ENCODE data around the gene SDK2.
A peak's percentile ranks its signal among the peaks of the same experiment; 100 is the strongest.
"Not testable (repeated sequence)": the region's sequence is repeated elsewhere in the genome, so short reads cannot be mapped to it uniquely, and the experiment has no call there.

The SDK2 gene

DNA sequence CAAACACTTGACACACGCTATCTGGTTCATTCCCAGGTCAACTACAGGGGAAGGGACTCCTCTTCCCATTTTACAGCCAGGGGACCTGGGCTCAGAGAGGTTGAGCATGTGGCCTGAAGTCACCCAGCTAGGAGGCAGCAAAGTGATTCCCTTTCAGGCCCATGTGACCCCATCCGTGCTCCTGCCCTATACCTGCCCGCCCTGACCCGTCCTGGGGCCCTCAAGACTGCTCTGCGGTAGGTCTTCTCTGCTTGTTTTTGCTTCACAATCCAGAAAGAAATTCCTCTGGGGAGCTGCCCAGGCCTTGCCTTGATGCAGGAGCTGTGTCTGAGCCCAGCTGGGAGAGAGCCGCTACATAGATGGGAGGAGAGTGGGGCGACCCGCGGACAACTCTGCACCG lies 161.4 kb downstream of the SDK2 start:
- no peak for DNase-seq
- in situ Hi-C loops (cut with HindIII; ENCODE audit: low pct_ligation_motif_present, low pct_unique_long_range_greater_than_20kb, low sequenced_read_pairs), result no loop called here

DNA sequence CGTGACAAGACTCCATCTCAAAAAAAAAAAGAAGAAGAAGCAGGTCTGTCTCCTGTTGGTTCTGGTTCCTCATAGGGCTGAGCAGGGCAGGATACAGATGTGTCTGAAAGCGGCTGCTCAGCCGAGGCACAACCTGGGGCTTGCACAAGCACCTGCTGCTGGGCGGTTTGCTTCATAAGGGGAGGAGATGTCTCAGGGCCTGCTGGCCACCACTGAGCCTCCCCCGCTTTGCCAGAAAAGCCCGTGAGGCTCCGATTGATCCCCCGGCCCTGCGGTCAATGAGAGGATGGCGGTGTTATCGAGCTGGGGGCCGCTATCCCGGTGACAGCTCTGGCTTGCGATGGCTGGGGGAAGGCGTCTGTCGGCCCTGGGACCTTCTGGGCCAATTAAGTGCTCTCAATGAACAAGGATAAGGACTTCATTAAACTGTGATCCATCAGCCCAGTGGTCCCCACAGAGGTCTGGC lies 162.0 kb downstream of the SDK2 start:
- in situ Hi-C loops (cut with HindIII; ENCODE audit: low pct_ligation_motif_present, low pct_unique_long_range_greater_than_20kb, low sequenced_read_pairs), result no loop called here
- DNase-seq, result no peak

DNA sequence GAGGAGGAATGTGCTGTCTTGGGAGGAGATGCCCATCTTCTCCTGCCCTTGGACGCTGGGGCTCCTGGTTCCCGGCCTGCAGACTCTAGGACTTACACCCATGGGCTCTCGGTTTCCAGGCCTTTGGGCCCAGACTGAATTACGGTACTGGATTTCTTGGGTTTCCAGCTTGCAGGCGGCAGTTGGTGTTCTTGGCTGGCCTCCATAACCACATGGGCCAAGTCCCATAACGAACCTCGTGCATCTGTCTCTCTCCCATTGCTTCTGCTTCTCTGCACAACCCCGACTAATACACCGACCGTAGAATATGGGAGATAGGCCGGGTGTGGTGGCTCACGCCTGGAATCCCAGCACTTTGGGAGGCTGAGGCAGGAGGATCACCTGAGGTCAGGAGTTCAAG lies 162.6 kb downstream of the SDK2 start:
- DNase-seq, result no peak
- in situ Hi-C loops (cut with HindIII; ENCODE audit: low pct_ligation_motif_present, low pct_unique_long_range_greater_than_20kb, low sequenced_read_pairs), result no loop called here

DNA sequence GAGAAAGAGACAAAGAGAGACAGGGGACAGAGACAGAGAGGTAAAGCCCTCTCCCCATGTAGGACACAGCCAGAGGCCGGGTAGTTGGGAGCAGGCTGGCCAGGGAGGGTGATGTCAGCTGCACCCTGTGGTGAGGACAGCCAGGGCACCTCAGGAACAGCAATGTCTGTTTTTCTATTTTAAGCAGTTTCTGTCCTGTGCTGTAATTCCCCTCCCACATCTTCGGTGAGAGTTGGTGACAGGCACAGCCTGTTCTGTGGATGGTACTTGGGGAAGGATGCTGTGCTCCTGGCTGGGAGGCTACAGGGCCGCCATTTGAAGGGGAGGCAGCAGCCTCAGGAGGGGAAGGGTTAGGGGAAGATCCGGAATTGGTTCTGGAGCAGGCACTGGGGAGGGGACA lies 163.5 kb downstream of the SDK2 start:
- in situ Hi-C loops (cut with HindIII; ENCODE audit: low pct_ligation_motif_present, low pct_unique_long_range_greater_than_20kb, low sequenced_read_pairs), result no loop called here
- no peak for DNase-seq

DNA sequence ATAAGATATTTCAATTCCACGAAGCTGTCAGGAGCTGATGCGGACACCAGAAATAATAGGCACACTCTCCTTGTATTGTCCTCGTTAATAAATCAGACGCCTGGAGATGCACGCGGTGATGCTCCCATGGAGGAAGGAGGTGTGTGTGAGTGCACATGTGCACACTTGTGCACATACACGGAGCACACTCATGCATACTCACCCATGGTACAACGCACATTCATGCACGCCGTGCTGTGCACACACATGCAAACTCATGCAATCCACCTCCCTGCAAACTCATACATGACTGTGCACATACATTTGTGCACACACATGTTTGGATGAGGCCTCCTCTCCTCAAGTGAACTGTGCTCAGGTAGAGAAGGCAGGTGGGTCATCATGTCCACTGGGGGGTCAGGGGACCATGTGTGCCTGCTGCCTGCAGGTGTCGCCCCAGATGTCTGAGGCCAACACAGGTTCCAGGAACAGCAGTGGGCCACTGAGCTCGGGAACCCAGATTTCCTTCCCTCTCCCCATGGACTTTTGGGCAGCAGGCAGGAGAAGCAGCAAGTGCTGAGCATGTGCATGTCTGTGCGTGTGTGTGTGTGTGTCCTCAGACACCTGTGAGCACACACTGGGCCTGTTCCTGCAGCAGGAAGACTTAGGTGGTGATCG lies 165.3 kb downstream of the SDK2 start:
- no peak for DNase-seq
- in situ Hi-C loops (cut with HindIII; ENCODE audit: low pct_ligation_motif_present, low pct_unique_long_range_greater_than_20kb, low sequenced_read_pairs), result no loop called here

DNA sequence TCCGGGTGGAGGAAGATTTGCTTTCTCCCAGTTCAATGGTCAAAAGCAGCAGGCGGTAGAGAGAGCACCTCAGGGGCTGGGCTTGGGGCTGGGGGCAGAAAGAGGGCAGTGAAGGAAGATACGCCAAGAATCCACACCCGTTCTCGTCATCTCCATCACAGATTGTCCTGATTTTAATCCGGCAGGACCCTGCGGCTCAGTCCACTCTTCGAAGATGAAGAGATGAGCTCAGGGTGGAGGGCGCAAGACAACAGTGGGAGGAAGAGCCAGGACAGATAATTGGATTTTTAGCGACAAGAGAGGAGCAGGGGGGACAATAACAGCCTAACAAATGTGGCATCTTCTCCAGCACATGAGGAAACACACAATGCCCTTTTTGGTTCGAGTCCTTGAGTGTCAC lies 165.9 kb downstream of the SDK2 start:
- no peak for DNase-seq
- in situ Hi-C loops (cut with HindIII; ENCODE audit: low pct_ligation_motif_present, low pct_unique_long_range_greater_than_20kb, low sequenced_read_pairs), result no loop called here

DNA sequence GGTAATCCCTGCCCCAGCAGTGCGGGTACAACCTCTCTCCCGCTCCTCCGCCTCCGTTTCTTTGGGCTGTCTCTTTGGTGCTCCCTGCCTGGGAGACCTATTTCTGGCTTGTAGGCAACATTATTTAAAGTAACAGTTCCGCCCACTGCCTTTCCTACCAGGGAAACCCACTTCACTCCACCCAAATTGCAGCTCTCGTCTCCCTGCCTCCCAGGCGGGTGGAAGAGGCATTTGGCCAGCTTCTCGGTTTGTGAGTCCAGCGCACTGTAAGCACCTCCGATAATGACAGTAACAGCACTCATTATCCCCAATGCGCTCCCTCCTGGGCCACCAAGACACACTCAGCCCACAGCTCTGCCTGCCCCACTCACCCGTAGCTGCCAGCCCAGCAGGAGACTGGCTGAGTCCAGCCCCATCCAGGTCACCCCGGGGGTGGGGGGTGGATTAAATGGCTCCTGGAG lies 167.3 kb downstream of the SDK2 start:
- in situ Hi-C loops (cut with HindIII; ENCODE audit: low pct_ligation_motif_present, low pct_unique_long_range_greater_than_20kb, low sequenced_read_pairs), result no loop called here
- DNase-seq, result no peak

DNA sequence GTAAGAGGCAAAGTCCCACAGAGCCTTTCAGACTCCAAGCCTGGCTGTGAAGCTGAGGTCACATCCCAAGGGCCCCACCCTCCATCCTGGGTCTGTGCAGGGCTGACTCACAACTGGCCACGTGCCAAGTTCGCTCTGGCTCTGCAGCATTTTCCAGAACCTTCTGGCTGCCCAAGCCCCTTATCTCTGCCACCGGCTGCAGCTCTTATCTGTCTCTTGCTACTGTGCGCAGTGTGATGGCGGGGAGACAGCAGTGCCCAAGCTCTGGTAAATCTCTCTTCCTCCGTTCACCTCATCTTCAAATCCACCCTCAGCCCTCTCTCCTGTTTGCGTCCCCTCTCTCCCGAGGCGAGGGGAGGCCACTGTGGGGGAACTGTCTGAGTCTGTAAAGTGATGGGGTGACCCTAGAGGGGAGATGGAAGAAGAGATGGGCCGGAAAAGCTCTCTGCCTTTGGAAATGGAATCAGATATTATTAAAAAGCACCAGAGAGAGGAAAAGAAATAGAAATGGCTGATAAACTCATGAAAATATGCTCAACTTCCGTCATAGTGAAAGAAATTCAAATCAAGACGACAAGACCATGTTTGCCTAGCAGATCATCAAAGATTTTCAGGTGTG lies 169.8 kb downstream of the SDK2 start:
- in situ Hi-C loops (cut with HindIII; ENCODE audit: low pct_ligation_motif_present, low pct_unique_long_range_greater_than_20kb, low sequenced_read_pairs), result no loop called here
- peak; percentile 39 for DNase-seq

DNA sequence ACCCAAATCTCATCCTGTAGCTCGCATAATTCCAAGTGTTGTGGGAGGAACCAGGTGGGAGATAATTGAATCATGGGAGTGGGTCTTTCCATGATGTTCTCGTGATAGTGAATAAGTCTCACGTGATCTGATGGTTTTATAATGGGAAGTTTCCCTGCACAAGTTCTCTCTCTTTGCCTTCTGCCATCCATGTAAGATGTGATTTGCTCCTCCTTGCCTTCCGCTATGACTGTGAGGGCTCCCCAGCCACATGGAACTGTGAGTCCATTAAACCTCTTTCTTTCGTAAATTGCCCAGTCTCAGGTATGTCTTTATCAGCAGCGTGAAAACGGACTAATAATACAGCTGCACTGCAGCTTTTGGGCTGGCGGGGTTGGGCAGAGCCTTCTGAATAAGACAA lies 171.5 kb downstream of the SDK2 start:
- DNase-seq; in situ Hi-C loops (cut with HindIII; ENCODE audit: low pct_ligation_motif_present, low pct_unique_long_range_greater_than_20kb, low sequenced_read_pairs): not testable (repeated sequence)

DNA sequence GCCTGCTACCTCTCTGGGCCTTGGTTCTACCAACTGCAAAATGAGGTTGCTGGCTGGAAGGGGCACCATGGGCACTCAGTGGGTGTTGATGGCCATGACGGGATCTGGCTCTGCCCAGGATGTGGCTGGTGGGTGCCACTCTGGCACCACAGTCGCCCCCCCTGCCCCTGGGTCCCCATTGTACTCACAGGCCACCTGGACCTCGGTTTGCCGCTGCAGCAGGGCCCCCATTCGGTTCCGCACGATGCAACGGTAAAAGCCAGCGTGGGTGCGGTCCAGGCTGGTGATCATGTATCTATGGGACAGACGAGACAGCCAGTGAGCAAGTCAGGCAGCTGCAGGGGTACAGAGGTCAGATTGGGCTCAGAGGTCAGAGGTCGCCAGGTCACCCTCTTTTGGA lies 172.3 kb downstream of the SDK2 start:
- in situ Hi-C loops (cut with HindIII; ENCODE audit: low pct_ligation_motif_present, low pct_unique_long_range_greater_than_20kb, low sequenced_read_pairs), result no loop called here
- no peak for DNase-seq

DNA sequence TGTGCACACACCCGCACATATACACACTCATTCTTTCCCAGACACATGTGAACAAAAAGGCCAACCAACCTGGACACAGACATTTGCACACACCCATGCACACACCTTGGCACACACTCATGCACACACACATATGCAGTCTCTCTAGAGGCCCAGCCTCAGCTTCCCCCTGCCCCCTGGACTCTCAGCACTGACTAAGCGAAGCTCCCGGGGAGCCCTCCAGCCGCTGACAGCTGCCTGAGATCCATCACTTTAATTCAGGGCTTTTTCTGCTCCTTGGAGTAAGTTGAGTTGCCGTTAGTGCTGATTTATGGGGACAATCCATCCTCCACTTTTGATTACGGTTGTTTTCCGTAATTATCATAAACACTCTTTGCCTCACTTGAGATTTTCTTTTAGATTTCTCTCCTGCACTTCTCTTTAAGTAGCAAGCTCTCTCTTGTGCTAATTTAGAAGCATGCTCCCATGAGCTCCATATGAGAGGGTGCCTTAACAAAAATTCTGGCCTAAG lies 173.9 kb downstream of the SDK2 start:
- in situ Hi-C loops (cut with HindIII; ENCODE audit: low pct_ligation_motif_present, low pct_unique_long_range_greater_than_20kb, low sequenced_read_pairs), result no loop called here
- no peak for DNase-seq

DNA sequence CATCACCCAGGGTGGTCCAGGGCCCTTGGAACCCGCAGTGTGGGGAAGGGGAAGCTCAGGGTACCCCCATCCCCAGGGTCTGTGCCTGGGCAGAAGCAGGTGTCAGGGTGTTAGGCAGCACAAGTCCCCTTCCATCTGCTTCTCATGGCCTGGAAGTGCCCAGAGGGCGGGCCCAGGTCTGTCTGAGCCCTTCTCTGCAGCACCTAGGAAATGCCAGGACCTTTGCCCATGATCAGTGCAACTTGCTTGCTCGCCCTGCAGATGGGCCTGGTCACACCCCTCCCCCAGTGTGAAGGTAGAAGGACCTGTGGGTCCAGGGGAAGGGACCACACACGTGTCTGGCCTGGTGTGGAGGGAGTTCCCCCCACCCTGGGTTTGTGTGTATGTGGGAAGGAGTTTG lies 174.9 kb downstream of the SDK2 start:
- no peak for DNase-seq
- in situ Hi-C loops (cut with HindIII; ENCODE audit: low pct_ligation_motif_present, low pct_unique_long_range_greater_than_20kb, low sequenced_read_pairs), result no loop called here

DNA sequence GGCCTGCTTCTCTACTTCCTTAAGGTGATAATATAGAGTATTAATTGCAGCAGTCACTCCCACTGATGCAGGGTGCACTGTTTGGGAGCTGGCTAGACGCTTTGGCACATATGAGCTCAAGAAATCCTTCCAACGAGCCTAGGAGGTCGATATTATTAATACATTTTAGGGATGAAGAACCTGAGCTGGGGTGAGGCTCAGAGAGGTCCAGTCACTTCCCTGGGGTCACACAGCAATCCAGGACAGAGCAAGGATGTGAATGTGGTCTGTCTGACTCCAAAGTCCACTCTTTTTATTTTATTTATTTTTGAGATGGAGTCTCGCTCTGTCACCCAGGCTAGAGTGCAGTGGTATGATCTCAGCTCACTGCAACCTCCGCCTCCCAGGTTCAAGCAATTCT lies 176.0 kb downstream of the SDK2 start:
- in situ Hi-C loops (cut with HindIII; ENCODE audit: low pct_ligation_motif_present, low pct_unique_long_range_greater_than_20kb, low sequenced_read_pairs), result no loop called here
- no peak for DNase-seq

DNA sequence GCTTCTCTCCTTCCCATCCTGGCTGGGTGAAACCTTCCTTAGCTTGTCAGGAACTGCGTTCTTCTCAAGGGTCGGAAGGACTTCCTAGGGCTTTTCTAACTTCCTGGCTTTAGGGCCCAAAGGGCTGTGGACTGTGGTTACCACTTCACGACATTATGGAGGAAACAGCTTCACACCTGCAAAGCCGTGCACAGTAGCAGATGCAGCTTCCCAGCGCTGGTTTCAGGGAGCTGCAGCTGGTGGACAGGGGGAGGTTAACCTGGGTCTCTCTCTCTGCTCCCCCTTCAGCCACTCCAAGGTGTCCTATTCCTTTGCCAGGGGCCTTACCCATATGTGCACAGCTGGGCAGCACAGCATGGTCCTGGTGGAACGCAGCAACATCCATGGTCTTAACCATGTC lies 176.6 kb downstream of the SDK2 start:
- in situ Hi-C loops (cut with HindIII; ENCODE audit: low pct_ligation_motif_present, low pct_unique_long_range_greater_than_20kb, low sequenced_read_pairs), result no loop called here
- no peak for DNase-seq

DNA sequence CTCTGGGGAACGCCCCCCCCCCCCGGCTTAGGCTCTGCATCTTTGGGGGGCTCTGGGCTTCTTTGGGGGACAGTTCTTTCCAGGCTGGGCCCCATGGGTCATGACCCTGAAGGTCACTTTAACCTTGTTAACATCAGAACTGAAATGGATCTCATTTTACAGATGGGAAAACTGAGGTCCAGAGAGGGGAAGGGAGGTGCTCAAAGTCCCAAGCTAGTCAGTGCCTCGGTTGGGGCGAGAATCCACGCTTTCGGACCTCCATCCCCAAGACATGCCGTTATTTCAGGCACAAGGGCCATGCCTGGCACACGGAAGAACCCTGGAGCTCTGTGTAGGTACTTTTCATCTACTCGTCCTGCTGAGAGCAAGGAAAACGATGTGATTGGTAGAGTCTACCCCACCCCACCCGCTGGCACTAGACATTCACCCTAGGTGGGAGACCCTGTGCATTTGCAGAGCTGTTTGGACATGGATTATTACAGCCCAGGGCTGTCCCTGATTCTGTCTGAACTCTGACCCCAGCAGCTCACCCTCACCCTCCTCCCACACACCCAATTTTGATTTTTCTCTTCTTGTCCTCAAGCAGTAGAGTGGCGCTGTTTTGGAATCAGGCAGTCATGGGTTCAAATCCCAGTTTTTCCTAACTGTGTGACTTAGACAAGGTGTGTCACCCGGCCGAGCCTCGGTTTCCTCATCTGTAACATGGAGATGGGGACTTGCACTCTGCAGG lies 177.4 kb downstream of the SDK2 start:
- no peak for DNase-seq
- in situ Hi-C loops (cut with HindIII; ENCODE audit: low pct_ligation_motif_present, low pct_unique_long_range_greater_than_20kb, low sequenced_read_pairs), result no loop called here

DNA sequence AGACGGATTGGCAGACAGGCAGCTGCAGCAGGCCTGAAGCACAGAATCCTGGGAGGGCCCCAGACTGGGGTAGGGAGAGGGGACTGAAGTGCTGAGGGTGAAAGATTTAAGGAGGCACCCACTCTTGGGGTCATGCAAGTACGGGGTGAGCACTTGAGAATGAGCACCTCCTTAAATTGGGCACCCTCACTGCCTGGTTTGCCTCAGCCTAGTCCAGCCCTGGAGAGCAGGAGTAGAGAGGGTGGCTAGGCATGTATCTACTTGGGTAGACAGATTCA lies 178.4 kb downstream of the SDK2 start:
- DNase-seq, result no peak
- in situ Hi-C loops (cut with HindIII; ENCODE audit: low pct_ligation_motif_present, low pct_unique_long_range_greater_than_20kb, low sequenced_read_pairs), result no loop called here

DNA sequence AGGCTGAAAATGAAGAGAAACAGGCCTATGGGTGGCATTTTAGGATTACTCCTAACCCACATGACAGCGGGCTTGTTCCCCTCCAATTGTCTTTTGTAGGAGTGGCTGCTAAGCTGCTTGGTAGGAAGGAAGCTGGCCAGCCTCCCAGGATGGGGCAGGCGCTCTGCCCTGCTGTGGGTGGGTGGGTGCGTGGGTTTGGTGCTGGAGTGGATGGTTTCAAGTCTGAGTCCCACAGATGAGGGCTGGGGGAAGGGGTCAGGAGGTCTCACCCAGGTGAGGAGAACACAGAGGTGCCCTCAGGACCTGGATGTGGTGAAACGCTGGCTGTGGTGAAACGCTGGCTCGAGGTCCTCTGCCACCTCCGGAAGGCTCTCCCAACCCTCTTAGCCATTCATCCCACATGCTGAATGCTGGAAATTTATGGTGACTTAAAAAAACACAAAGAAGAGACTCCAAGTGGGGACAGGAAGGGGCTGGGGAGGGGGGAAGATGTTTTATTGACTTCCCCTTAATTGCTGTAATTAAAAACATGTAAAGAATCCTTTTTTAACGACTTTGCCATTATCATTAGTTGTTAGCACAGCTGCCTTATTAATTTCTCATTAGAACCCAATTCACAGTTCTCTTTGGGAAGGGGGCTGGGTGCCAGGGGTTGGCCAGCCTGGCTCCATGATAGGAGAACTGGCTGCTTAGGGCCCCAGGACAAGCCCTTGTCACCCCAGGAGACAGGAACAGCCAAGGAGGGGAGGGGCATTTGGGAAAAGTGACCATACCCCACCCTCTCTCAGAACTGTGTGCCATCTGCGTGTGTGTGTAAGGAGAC lies 178.9 kb downstream of the SDK2 start:
- no peak for DNase-seq
- in situ Hi-C loops (cut with HindIII; ENCODE audit: low pct_ligation_motif_present, low pct_unique_long_range_greater_than_20kb, low sequenced_read_pairs), result no loop called here

DNA sequence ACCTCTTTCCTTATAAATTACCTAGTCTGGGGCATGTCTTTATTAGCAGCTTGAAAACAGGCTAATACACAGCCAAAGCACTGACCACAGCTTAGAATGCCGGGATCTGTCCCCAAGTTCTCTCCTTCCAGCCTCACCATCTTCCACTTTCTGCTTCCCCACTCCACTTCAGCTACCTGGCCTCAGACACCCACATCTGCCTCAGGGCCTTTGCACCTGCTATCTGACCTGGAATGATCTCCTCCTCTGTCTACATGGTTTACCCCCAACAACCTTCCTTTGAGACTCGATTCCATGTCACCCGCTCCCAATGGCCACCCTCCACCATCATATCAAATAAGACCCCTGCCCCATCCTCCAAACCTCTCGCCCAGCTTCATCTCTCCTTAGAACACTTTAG lies 179.8 kb downstream of the SDK2 start:
- in situ Hi-C loops (cut with HindIII; ENCODE audit: low pct_ligation_motif_present, low pct_unique_long_range_greater_than_20kb, low sequenced_read_pairs), result no loop called here
- no peak for DNase-seq

DNA sequence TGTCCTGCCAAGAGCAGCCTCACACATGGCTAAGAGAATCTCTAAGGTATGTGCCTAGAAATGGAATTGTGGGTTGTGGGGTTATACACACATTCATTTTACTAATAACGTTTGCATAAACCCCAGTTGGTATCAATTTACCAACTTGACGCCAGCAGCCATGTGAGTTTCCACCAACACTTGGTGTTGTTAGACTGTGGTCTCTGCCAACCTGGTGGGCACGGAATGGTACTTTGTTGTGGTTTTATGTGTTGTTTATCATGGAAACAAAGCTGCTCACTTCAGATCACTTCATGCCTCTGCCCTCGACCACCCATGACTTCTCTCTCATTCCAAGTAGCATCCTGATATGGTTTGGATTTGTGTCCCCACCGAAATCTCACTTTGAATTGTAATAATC lies 180.4 kb downstream of the SDK2 start:
- no peak for DNase-seq
- in situ Hi-C loops (cut with HindIII; ENCODE audit: low pct_ligation_motif_present, low pct_unique_long_range_greater_than_20kb, low sequenced_read_pairs), result no loop called here
